CD4-positive, alpha-beta T cell treated with Interleukin-2 at 100 ng/mL for 4 hours (primary cell): ENCODE data around the gene GDF3.
A peak's percentile ranks its signal among the peaks of the same experiment; 100 is the strongest.
"Not testable (repeated sequence)": the region's sequence is repeated elsewhere in the genome, so short reads cannot be mapped to it uniquely, and the experiment has no call there.

Experiments
- DNase-seq: peaks from one replicate; pipeline ENCODE4 v3.0.0-alpha.2; 2020; ENCODE audit warnings: low spot score

Gene GDF3

GRCh38 chr12:7695566-7696197 is at the start of gene GDF3:
Gene GDF3, minus strand, starts transcription at chr12:7695775. Its CDS starts 47 bp downstream, at chr12:7695728.
- no peak for DNase-seq

GRCh38 chr12:7732993-7733392 is 37.4 kb upstream of the GDF3 start:
- DNase-seq, result no peak

- DNase-seq, result no peak
These were observed 35.9 kb upstream of the GDF3 start for GRCh38 chr12:7731486-7731885.

GRCh38 chr12:7730984-7731383 is 35.4 kb upstream of the GDF3 start:
- DNase-seq, result not testable (repeated sequence)

GRCh38 chr12:7729746-7730145 is 34.2 kb upstream of the GDF3 start:
- no peak for DNase-seq

- no peak for DNase-seq
These were observed 28.4 kb upstream of the GDF3 start for GRCh38 chr12:7723926-7724325.

- no peak for DNase-seq
These were observed 24.6 kb upstream of the GDF3 start for GRCh38 chr12:7719946-7720730.

GRCh38 chr12:7716381-7716780 is 20.8 kb upstream of the GDF3 start:
- no peak for DNase-seq

GRCh38 chr12:7712841-7713442 is 17.4 kb upstream of the GDF3 start:
- DNase-seq, result no peak

- no peak for DNase-seq
These were observed 15.6 kb upstream of the GDF3 start, which contains the start of gene DPPA3 for GRCh38 chr12:7711133-7711532. Gene DPPA3, plus strand, starts transcription at chr12:7711433. Its CDS starts 138 bp downstream, at chr12:7711571.

- no peak for DNase-seq
These were observed 14.5 kb upstream of the GDF3 start for GRCh38 chr12:7709969-7710675.

- no peak for DNase-seq
These were observed 10.3 kb upstream of the GDF3 start for GRCh38 chr12:7705846-7706245.

- no peak for DNase-seq
These were observed 376 bp downstream of the GDF3 start for GRCh38 chr12:7695237-7695560.

GRCh38 chr12:7694556-7695236 is 879 bp downstream of the GDF3 start:
- DNase-seq, result no peak

GRCh38 chr12:7693793-7694192 is 1.8 kb downstream of the GDF3 start:
- no peak for DNase-seq

GRCh38 chr12:7681535-7681934 is 14.0 kb downstream of the GDF3 start:
- DNase-seq, result no peak

GRCh38 chr12:7679251-7680045 is 16.1 kb downstream of the GDF3 start:
- no peak for DNase-seq

- no peak for DNase-seq
These were observed 16.8 kb downstream of the GDF3 start for GRCh38 chr12:7678744-7679143.

- peak; percentile 15 for DNase-seq
These were observed 18.1 kb downstream of the GDF3 start for GRCh38 chr12:7677432-7677888.

- not testable (repeated sequence) for DNase-seq
These were observed 20.1 kb downstream of the GDF3 start for GRCh38 chr12:7675455-7675854.

- no peak for DNase-seq
These were observed 27.4 kb downstream of the GDF3 start for GRCh38 chr12:7668171-7668570.
